GM21360 (cell line): Measurements from ENCODE around the gene EVX2.

Experiments
- ATAC-seq: cut with Tn5 transposase; IDR thresholded peaks from one replicate; pipeline ENCODE4 v1.9.1; 2021; ENCODE audit warnings: mild to moderate bottlenecking, moderate library complexity; ENCODE audit not compliant: unreplicated experiment

The EVX2 gene

DNA sequence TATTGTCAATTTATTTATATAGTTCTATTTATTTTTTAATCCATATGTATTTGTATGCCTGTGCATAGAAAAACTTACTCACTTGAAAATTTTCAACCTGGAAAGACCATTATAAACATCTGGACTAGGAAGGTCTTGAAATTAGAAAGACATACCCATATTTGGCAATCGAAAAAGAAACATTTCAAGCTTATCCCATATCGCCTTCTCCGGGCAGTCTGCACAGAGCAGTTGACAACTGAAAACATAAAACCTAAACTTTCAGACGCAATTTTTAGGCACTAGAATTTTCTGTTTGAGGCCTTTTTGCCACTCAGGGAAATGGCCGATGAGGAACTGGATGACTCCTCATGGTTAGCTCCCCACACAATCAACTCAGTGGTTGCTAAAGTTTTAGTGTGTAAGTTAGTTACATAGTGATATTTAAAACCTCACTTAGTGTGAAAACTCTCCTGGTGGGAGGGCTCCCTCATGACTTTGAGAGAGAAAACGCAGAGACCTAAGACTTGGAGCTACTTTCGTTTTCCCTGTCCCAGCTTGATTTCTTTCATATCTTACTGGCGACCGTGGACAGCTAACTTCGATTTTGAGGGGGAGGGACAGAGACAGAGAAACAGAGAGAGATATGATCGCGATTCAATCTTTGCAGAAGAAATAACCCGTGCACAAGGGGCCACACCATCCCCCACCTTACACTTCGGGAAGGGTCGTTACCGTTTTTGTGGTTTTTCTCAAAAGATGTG, 12.7 kb upstream of the EVX2 start:
- ATAC-seq: no peak

DNA sequence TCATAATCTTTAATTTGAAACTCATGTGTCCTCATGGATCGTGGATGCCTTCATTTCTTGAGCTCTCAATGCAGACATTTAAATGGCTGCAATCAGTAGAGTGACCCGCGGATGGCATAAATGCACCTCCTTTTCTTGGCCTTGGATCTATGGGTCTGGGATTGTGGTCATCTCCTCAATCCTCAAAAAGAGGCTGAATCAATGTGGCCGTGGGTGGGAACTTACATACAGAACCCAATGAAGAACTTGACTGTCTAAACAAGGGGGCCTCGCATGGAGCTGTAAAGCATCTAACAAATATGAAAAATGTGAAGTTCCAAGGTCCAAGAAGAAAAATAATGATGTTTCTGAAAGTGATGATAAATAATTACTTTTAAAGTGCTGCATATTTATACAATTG, 11.7 kb upstream of the EVX2 start:
- ATAC-seq: no peak

GRCh38 chr2:176094349-176094748, 10.6 kb upstream of the EVX2 start:
- ATAC-seq: no peak

GRCh38 chr2:176093898-176094249, 10.1 kb upstream of the EVX2 start:
- ATAC-seq: no peak

GRCh38 chr2:176093145-176093897, 9.6 kb upstream of the EVX2 start:
- ATAC-seq: no peak

DNA sequence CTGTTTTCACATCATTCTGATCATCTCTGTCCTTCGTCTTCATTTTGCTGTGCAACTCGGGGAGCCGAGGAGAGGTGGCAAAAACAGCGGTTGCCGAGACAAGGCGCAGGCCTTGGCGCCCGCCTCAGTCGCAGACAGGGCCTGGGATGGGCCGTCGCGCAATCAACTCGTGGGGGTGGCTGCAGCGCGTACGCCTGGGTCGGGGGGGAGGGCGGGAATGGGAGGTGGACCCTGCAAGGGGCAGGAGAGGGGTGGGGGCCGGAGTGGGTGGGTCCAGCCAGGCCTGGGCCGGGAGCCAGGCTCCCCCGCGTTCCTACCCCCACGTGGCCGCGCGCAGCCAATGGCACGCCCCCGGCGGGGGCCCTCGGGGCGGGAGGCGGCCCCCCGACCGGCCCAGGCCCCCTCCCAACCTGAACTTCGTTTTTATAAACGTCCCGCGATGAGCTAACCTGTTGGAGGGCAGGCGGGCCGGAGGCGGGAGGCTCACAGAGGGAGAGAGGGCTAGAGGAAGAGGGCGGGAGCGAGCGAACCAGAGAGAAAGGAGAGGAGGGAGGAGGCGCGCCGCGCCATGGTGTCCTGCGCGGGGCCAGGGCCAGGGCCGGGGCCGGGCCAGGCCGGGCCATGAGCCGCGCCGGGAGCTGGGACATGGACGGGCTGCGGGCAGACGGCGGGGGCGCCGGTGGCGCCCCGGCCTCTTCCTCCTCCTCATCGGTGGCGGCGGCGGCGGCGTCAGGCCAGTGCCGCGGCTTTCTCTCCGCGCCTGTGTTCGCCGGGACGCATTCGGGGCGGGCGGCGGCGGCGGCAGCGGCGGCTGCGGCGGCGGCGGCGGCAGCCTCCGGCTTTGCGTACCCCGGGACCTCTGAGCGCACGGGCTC, 8.7 kb upstream of the EVX2 start, which contains the start of gene HOXD13:
Gene HOXD13 (plus strand): TSS at position 452 of the 875 bp plus-strand sequence. CDS start 170 bp downstream, at position 622.
- no peak for ATAC-seq

- ATAC-seq: no peak
Measured at GRCh38 chr2:176091329-176092258, 7.8 kb upstream of the EVX2 start.

- no peak for ATAC-seq
Measured at GRCh38 chr2:176090862-176091261, 7.1 kb upstream of the EVX2 start.

- ATAC-seq: no peak
Measured at GRCh38 chr2:176089843-176090395, 6.2 kb upstream of the EVX2 start.

GRCh38 chr2:176088937-176089842, 5.4 kb upstream of the EVX2 start:
- no peak for ATAC-seq

DNA sequence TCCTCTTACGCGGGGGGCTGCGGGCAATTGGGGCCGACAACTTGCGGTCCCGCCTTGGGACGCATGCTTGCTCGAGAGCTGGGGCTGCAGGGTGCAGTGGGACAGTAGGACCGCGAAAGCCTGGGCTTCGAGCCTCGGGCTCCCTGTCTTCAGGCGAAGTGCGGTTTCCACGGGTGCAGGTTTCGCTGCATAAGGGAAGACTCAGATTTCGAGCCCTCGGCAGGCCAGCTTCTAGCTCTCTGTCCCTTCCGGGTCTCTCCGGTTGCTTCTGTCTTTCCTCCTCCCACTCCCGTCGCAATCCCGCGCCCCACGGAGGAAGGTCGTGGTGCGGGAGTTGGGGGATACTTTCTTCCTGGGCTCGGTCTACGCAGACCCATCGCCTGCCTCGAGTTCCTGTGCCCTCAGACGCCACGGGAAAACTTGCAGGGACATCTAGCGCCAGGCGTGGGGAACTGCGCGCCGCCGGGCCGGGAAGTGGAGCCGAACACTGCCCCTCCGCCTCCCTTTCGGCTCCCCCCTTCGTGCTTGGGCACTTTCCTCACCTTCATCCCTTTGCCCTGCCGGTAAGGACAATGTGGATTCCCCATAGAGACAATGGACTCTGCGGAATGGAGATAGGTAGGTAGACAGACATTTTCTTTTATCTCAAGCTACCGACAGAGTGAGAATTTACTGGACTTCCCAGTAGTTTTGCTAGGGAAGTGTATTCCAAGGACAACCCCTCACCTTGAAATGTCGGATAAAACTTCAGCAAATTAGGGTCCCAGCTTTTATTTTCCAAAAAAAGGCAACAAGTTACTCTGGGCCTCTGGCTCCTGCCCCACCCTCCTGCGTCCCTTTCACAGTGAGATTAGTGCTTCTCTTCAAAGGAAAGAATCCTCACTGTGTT, 4.5 kb upstream of the EVX2 start:
- ATAC-seq: no peak

DNA sequence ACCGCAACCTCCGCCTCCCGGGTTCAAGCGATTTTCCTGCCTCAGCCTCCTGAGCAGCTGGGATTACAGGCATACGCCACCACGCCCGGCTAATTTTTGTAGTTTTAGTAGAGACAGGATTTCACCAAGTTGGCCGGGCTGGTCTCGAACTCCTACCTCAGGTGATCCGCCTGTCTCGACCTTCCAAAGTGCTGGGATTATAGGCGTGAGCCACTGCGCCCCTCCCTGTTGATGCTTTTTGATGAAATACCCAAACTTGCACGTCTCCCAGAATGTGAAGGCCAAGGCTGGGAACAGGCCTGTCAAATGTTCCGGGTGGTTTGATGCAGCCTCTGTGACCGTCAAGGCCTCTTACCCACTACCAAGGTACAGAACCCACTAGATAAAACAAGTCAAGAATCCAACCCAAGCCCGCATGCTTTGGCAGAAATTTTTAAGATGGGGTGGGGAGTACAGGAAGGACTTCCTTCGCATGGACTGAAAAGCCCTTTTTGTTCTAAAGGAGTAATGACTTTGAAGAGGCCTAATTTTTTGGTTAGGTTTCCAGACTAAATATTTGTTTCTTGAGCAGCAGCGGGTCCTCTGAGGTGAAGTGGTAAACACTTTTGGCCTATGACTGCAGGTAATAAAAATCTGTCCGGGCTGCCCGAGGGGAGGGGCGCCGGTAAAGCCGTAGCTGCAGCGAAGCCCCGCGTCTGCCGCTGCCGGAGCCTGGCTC, 3.7 kb upstream of the EVX2 start:
- no peak for ATAC-seq

GRCh38 chr2:176085861-176086771, 2.4 kb upstream of the EVX2 start:
- ATAC-seq: no peak

DNA sequence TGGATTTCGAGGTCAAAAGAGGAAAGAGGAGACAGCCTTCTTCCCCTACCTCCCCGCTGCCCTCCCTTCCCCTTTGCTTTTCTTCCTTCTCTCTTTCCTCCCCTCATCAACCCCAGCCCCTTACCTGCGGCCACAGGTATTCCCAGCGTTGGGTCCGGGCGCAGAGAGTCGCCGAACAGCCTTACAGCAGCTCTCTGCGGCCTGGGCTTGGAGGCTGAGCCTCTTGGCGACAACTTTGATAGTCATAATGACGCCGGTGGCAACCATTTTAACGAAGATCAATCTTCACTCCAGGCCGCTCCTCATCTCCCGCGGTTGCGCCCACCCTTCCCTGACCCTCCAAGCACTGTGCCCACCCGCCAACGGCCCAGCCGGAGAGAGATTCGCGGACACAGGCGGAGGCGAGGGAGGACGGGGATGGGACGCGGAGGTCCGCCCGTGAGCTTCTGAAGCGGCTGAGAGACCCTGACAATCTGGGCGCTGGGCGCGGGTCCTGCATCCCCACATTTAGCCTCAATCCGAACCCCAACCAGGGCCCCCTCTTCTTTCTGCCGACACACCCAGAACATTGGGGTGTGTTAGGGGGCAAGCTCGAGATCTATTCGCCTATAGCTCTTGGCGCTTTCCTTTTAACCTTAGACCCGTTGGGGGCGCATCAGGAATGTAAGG, 1.5 kb upstream of the EVX2 start:
- no peak for ATAC-seq

DNA sequence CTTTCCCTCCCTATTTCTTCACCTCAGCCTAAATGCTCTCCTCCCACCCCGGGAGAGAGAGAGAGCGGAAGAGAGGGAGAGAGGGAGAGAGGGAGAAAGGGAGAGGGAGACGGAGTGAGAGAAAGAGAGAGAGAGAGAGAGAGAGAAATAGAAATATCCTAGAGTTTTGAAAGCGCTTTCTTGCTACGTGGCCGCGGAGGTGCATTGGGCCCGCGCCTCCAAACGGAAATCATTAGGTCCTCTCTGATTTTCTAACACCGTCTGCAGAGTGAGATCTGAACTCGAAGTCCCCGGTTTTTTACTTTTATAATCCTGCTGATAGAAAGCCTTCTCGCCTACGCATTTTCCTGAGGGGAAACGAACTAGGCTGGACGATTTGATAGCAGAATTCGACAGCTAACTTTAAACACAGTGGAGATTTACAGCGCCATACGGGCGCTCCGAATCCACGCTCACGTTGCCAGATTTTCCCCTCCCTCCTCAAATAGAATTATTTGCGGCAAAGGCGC, 903 bp upstream of the EVX2 start:
- no peak for ATAC-seq
